ENCODE measurements around the gene LARGE1. TPM values are rescaled to one million over a fixed set of nuclear protein-coding genes. Genes with fewer than 3 reads are reported as not detected.

The LARGE1 gene
- total RNA-seq, 1 experiment from 2014 or later = 23.5 TPM

DNA sequence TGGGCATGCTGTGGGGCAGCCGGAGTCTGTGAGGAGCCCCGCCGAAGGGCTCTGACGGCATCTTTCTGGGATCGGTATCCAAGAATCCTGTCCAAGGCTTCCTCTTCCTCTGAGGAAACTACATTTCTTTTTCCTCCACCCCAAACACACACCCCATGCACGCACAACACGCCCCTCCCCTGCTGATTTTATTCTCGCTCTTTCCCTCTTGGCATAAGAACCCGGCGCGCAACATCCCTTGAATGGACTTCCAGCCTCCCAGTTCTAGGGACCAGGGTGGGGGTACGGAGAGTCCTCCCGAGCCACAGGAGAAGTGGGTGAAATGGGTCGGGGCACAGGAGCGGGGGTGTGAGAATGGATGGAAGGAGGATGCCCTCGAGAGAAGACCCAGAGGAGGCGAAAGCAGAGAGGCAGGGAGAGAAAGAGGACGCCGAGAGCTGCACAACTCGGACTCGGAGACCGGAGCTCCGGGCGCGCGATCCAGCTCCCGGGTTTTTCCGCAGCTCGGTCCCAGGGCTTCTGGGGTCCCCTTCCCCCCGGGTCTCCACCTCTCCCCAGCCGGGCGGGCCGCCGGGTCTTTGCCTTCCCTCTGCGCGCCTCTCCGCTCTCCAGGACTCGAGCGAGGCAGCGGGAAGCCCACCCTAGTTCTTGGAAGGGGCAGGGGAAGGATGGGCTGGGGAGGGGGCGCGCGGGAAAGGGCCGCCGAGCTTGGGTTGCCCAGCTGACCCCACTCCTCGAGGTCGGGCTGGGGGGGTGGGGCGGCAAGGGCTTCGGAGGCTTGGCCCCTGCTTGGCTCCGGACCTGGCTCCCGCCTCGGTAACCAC, 1.5 kb upstream of the LARGE1 start:
- Histone ChIP-seq H3K36me3 (no peaks in the 10 kb centered on the region), H3K27ac (peak overlapping the region; percentile 68), H3K4me3 (peak overlapping the region; percentile 69), H3K27me3 (no peaks in the 10 kb centered on the region), H3K4me1 (peaks cover 6% of the 10 kb centered on the region; the same call in 1 of the 2 replicates), H3K9me3 (replicated peaks) (no peaks in the 10 kb centered on the region)
- peak; percentile 81 to 86 for DNase-seq

DNA sequence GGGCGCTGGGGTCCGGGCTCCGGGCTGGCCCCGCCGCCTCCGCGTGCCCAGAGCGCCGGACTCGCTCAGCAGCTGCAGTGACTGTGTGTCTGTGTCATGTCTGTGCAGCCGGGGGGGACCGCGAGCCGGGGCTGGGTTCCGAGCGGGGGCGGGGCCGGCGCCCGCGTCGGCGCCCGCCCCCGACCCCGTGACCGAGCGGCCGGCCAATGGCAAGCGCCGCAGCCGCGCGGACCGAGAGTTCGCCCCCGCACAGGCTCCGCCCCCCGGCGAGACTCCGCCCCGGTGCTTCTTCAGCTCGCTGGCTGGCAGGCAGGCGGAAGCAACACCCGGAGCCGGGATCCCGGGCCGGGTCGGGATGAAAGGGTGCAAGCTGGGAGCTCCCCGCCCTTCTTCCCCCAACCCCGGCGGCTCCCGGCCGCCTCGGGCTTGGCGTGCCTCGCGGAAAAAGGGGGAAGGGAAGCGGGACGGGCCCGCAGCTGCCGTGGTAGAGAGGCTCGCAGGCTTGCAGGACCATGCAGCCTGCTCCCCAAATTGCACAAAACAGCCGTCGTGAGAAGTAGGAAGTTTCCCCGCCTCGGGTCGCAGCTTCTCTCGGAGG, 750 bp upstream of the LARGE1 start:
- H3K36me3 ChIP-seq = no peaks in the 10 kb centered on the region
- peak overlapping the region; percentile 68 for H3K27ac ChIP-seq
- DNase-seq = peak; percentile 96 to 98
- H3K27me3 ChIP-seq = no peaks in the 10 kb centered on the region
- H3K4me1 ChIP-seq = peaks cover 6% of the 10 kb centered on the region; the same call in 1 of the 2 replicates
- H3K9me3 ChIP-seq (replicated peaks) = no peaks in the 10 kb centered on the region
- peak overlapping the region; percentile 69 for H3K4me3 ChIP-seq

DNA sequence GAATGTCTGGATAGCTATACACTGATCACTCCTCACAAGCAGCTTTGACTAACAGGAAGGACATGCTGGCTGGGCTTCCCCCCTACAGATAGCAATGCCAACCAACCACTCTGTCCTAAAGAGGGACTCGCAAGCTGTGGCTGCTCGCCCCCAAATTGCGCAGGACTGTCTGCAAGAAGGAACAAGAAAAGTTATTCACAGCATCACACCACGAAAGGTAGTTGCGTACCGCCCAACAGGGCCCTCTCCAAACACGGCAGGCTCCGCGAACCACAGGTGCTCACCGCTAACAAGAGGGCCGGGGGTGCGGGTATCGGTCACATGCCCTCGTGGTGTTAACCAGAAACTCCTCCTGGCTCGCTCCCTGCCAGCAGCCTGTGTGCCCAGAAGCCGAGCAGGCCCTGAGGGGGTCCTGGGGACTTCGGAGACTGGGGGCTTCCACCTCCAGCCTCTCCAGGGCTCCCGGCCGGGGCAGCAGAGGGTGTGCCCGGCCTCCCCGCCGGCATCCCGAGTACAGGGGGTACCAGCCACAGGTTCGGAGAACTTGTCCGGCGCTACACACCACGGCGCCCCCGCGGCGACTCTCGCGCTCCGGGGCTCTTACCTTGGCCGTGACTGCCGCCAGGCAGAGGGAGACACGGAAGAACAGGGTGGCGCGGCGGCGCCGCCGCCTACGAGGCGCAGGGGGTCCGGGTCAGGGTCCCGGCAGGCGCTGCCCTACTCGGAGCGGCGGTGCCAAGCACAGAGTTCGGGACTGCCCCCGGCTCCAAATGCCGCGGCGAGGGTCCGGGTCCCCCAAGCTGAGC, 682 bp downstream of the LARGE1 start:
- Histone ChIP-seq H3K36me3 (no peaks in the 10 kb centered on the region), H3K27me3 (no peaks in the 10 kb centered on the region), H3K4me3 (peak overlapping the region; percentile 94), H3K9me3 (replicated peaks) (no peaks in the 10 kb centered on the region), H3K27ac (peak overlapping the region; percentile 62), H3K4me1 (peaks cover 6% of the 10 kb centered on the region; the same call in 1 of the 2 replicates)
- peak; percentile 36 to 47 for DNase-seq

DNA sequence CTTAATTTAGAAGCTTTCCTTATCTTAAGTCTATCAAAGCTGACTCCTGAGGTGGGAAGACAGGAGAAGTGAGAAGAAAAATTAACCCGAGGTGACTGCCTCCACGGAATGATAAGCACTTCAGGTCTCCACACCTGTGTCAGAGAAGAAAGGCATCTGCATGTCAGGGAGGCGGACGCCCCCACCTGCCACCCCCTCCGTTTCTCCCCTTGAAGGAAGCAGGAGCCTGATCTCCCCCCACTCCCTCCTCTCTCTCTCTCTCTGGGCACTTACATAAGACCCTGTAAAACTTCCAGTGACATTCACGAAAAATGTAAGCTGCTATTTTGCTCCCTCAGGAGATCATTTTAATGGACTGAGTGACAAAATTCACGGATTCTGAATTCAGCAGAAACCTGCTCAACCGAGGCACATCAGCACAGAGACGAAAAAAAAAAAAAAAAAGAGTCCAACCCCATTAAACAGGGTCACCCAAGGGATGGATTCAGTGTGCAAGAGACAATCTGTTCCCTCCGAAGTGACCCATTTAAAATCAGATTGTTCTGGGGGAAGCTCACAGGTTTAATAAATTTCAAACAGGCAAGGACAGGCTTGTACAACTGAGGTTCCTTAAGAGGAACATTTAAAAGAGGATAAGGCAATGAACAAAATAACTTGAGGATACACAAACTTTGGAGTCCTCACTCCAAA, 1.5 kb downstream of the LARGE1 start:
- H3K4me1 ChIP-seq = peaks cover 6% of the 10 kb centered on the region; the same call in 1 of the 2 replicates
- no peaks in the 10 kb centered on the region for H3K36me3 ChIP-seq
- H3K27ac ChIP-seq = no peak overlapping the region
- H3K27me3 ChIP-seq = no peaks in the 10 kb centered on the region
- DNase-seq = no peak
- H3K9me3 ChIP-seq (replicated peaks) = no peaks in the 10 kb centered on the region
- H3K4me3 ChIP-seq = peak overlapping the region; percentile 94

DNA sequence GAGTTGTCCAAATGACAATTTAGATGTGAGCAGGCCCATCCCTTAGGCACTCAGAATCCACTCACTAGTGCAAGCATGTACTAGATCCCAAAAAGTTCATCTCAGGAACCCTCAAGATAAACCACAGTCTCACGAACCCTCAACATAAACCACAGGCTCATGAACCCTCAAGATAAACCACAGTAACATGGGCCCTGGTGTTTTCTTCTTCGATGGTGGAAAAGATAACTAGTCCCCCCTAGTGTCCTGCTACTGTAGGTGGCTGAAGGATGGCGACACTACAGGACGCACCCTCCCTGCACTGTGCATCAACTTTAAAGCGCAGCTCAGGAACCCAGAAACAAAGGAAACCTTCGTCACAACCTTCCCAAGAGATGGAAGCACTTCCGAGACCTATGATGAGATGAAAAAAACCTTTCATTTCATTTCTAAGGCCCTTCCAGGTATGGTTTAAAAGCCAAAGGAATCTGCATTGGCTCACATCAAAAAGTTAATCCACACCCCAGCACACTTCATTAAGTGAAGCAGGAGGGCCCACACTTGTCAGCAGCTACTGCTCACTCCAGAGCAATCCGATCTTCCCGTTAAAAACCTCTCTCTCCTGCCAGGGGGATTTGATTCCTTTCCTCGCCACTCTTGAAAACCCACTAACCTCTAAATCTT, 2.4 kb downstream of the LARGE1 start:
- H3K4me3 ChIP-seq = no peak overlapping the region

DNA sequence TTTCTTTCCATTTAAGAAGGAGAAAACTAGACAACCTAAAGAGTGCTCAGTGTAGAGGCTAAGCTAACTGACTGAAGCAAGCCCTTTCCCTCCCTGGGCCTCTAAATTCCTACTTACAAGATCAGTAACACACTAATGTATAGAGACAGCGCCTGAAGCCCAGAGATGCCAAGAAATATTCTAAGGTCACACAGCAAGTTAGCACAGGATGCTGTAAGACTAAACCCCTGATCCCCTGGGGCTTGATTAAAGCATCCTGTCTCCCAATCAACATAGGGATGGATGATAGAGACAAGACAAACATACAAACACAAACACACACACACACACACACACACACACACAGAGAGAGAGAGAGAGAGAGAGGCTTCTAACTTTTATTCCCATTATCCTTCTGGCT, 5.6 kb downstream of the LARGE1 start:
- peaks cover 3% of the 10 kb centered on the region; the same call in 1 of the 2 replicates for H3K36me3 ChIP-seq
- H3K27me3 ChIP-seq = no peaks in the 10 kb centered on the region
- no peak overlapping the region for H3K27ac ChIP-seq
- H3K4me1 ChIP-seq = no peaks in the 10 kb centered on the region; the same call in 1 of the 2 replicates
- no peak for DNase-seq
- no peak overlapping the region for H3K4me3 ChIP-seq
- no peaks in the 10 kb centered on the region for H3K9me3 ChIP-seq (replicated peaks)

More for the DNA sequence above, 2.4 kb downstream of the LARGE1 start:
- no peaks in the 10 kb centered on the region for H3K9me3 ChIP-seq (replicated peaks)
- no peaks in the 10 kb centered on the region for H3K36me3 ChIP-seq
- peaks cover 2% of the 10 kb centered on the region; the same call in 1 of the 2 replicates for H3K4me1 ChIP-seq
- DNase-seq = peak; percentile 14 to 46
- H3K27ac ChIP-seq = no peak overlapping the region
- H3K27me3 ChIP-seq = no peaks in the 10 kb centered on the region

DNA sequence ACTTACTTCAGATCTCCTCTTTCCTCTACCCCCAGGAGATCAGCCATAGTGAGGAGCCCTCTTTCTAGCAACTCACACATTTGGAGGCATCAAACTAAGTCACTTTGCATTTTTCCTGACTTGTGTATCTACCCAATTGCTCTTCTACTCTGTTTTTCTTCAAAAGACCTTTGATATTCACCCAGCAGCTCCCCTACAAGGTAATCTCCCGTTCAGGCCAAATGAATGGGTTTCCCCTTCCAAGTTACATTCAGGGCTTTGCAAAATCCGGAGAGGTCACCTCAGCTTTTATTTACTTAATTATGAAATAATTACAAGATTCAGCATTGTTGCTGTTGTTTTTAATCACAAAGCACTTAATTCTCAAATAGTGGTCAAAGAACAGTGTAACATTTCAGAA, 6.1 kb downstream of the LARGE1 start:
- peaks cover 3% of the 10 kb centered on the region; the same call in 1 of the 2 replicates for H3K36me3 ChIP-seq
- no peaks in the 10 kb centered on the region for H3K9me3 ChIP-seq (replicated peaks)
- H3K27me3 ChIP-seq = no peaks in the 10 kb centered on the region
- DNase-seq = no peak
- H3K4me3 ChIP-seq = no peak overlapping the region
- no peaks in the 10 kb centered on the region; the same call in 1 of the 2 replicates for H3K4me1 ChIP-seq
- no peak overlapping the region for H3K27ac ChIP-seq

DNA sequence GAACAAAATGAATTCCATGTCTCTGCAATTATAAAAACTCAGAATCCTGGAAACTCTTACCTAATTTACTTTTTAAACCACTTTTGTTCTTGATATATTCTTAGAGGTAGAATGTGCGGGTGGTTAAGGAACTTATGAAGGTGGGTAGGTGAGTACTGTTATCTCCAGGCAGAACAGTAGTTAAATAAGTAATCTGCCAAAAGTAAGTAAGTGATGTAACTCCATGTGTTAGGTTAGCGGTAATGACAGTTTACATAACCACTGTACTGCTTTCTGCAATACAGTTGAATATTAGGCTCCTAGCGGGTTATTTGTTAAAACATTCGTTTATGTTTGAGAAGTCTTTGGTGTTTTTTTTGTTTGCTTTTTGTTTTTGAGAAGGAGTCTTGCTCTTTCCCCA, 7.1 kb downstream of the LARGE1 start:
- H3K4me3 ChIP-seq = no peak overlapping the region
- no peak overlapping the region for H3K27ac ChIP-seq
- DNase-seq = no peak
- H3K9me3 ChIP-seq (replicated peaks) = no peaks in the 10 kb centered on the region
- no peaks in the 10 kb centered on the region; the same call in 1 of the 2 replicates for H3K4me1 ChIP-seq
- H3K27me3 ChIP-seq = no peaks in the 10 kb centered on the region
- H3K36me3 ChIP-seq = peaks cover 3% of the 10 kb centered on the region; the same call in 1 of the 2 replicates

DNA sequence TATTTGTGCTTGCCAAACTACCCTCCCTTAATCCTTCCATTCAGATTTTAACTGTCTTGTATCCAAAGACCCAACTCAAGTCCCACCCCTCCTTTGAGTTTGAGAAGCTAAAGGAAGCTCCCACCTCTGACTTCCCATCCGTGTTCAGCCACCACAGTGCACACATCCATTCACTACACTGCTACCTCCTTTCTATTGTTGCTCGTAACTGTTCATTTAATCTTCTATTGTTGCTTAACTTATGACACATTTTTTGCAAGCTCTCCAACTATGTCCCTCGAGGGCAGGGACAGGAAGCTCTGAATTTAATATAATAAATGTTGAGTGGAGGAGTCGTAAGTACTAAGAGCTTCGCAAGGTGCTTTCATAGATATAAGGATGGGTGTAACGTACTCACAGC, 10.4 kb downstream of the LARGE1 start:
- no peak for DNase-seq
- H3K36me3 ChIP-seq = peaks cover 3% of the 10 kb centered on the region; the same call in 1 of the 2 replicates
- no peaks in the 10 kb centered on the region for H3K27me3 ChIP-seq
- H3K9me3 ChIP-seq (replicated peaks) = no peaks in the 10 kb centered on the region
- H3K4me1 ChIP-seq = no peaks in the 10 kb centered on the region; the same call in 1 of the 2 replicates
- no peak overlapping the region for H3K4me3 ChIP-seq
- no peak overlapping the region for H3K27ac ChIP-seq

DNA sequence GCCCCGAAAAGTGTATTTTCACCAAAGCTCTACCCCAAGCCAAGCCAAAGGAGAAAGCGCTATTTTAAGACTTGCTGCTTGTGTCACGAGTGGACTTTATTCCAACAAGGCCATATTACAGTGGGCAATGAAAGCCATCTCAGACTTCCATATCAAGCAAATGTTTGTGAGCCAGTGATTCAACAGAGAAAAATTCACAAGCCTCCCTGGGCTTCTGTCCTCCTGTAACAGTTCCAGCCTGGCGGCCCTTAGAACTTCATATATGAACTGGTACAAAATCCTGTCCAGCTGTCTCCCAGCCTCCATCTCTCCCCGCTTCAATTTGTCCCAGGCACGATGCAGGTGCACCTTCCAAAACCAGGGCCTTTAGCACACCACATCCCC, 11.2 kb downstream of the LARGE1 start:
- no peak for DNase-seq
- Histone ChIP-seq H3K27ac (no peak overlapping the region), H3K36me3 (peaks cover 3% of the 10 kb centered on the region; the same call in 1 of the 2 replicates)

DNA sequence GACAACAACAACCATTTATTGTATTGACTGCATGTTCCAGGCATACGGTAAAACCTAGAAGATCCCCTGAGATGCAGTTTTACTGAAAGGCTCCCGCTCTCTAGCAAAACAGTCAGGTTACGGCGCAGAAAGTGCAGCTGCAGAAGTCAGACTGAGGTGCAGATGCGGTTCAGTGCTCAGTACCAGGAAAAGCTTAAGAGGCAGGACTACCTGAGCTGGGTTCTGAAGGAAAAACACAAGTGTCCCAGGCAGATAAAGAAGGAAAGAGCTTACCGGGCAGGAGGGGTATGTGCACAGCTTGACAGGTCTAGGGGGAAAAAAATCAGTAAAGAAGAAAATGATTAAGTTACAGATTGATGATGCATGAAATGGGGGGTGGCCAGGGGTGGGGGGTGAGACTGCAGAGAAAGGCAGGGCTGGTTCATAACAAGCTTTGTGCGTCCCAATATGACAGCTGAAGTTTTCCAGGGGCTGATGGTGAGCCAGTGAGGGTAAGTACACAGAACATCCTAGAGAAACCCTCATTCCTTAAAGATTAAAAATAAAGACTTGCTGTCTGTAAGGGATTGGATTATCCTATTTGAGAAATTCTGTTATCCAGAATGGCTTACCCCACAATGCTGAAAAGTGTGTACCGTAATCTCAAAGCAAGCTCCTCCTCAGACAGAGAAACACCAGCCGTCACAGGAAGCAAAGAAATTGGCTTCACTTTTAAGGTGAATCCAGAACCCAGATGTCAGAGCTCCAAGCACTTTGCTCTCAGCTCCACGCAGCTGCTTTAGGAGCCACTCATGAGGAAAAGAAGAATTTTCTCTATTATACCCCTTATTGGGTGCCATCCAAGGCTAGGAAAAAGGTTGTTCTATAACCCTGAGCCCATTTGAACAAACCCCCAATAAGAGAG, 11.9 kb downstream of the LARGE1 start:
- Histone ChIP-seq H3K27ac (no peak overlapping the region), H3K9me3 (replicated peaks) (no peaks in the 10 kb centered on the region), H3K27me3 (no peaks in the 10 kb centered on the region), H3K36me3 (peaks cover 3% of the 10 kb centered on the region; the same call in 1 of the 2 replicates), H3K4me1 (no peaks in the 10 kb centered on the region; the same call in 1 of the 2 replicates), H3K4me3 (no peak overlapping the region)
- DNase-seq = no peak

More for the DNA sequence above, 11.2 kb downstream of the LARGE1 start:
- Histone ChIP-seq H3K27me3 (no peaks in the 10 kb centered on the region), H3K4me3 (no peak overlapping the region), H3K4me1 (no peaks in the 10 kb centered on the region; the same call in 1 of the 2 replicates), H3K9me3 (replicated peaks) (no peaks in the 10 kb centered on the region)

DNA sequence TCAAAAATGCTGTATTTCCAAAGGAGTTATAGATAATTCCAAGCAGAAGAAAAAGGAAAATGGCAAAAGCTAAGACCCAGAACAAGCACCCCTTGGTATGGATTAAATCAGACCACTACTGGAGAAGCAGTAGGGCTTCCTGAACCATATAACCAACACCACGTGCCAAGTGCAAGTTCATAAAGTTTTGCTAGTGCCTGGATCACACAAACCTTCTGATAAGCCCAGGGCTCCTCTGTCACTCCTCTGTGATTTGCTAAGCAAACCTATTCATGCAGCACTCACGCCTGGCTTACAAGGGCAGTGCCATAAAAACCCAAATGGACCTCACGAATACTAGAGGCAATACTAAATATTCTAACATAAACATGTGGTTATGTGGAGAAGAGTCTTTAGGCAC, 13.3 kb downstream of the LARGE1 start:
- Histone ChIP-seq H3K4me3 (no peak overlapping the region), H3K4me1 (no peaks in the 10 kb centered on the region; the same call in 1 of the 2 replicates), H3K27ac (no peak overlapping the region), H3K36me3 (peaks cover 3% of the 10 kb centered on the region; the same call in 1 of the 2 replicates), H3K9me3 (replicated peaks) (no peaks in the 10 kb centered on the region), H3K27me3 (no peaks in the 10 kb centered on the region)
- DNase-seq = no peak

DNA sequence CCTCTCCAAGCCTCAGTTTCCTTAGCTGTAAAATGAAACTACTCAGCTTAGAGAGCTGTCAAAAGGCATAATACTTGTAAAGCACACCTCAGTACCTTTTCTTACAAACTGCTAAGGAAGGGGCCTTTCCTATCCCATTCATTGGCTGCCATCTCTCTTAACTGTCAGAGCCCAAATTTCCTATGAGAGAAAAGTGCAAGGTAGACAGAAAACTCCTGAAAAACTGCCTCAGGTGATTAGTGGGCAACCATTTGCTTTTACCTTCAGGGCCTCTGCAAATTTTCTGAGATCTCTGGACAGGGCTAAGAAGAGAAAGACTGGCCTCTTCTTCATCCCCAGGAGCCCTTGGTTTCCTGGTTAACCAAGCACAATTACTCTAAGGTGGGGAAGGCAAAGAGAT, 13.8 kb downstream of the LARGE1 start:
- H3K36me3 ChIP-seq = peaks cover 3% of the 10 kb centered on the region; the same call in 1 of the 2 replicates
- no peaks in the 10 kb centered on the region for H3K9me3 ChIP-seq (replicated peaks)
- no peak overlapping the region for H3K27ac ChIP-seq
- no peaks in the 10 kb centered on the region for H3K27me3 ChIP-seq
- H3K4me3 ChIP-seq = no peak overlapping the region
- no peak for DNase-seq
- no peaks in the 10 kb centered on the region; the same call in 1 of the 2 replicates for H3K4me1 ChIP-seq

Measured in SJCRH30 (cell line).